ENCODE results near the gene MAP3K9. TPM values are rescaled to one million over a fixed set of nuclear protein-coding genes. Genes with fewer than 3 reads are reported as not detected.

The MAP3K9 gene
- total RNA-seq, 1 experiment from 2014 or later: 24.3 TPM

- no peaks in the 10 kb centered on the region for H3K27me3 Mint-ChIP-seq (ENCODE audit: unreplicated experiment)
- no peak for DNase-seq
- H3K9me3 Mint-ChIP-seq (ENCODE audit: low read depth, unreplicated experiment): no peaks in the 10 kb centered on the region
- no peak overlapping the region for H3K4me3 Mint-ChIP-seq (ENCODE audit: low read depth, unreplicated experiment)
- no peaks in the 10 kb centered on the region for H3K4me1 Mint-ChIP-seq (ENCODE audit: low read depth, unreplicated experiment)
- H3K27ac Mint-ChIP-seq (ENCODE audit: unreplicated experiment): no peak overlapping the region
- H3K36me3 Mint-ChIP-seq (ENCODE audit: insufficient read depth, unreplicated experiment): no peaks in the 10 kb centered on the region
- TF ChIP-seq CTCF (IDR thresholded peaks at IDR 0.05; ENCODE audit: unreplicated experiment): no peak
- CTCF ChIA-PET: no interaction called here
- no TSS peak for BruUV-seq (replicated peaks)
- intact Hi-C loops (cut with micrococcal nuclease; ENCODE audit: unreplicated experiment): no loop called here
Observed at GRCh38 chr14:70685474-70686197, 123.7 kb downstream of the MAP3K9 start.

GRCh38 chr14:70683983-70684382 lies 125.3 kb downstream of the MAP3K9 start:
- Mint-ChIP-seq H3K27ac (ENCODE audit: unreplicated experiment) (no peak overlapping the region), H3K27me3 (ENCODE audit: unreplicated experiment) (no peaks in the 10 kb centered on the region), H3K9me3 (ENCODE audit: low read depth, unreplicated experiment) (no peaks in the 10 kb centered on the region), H3K4me3 (ENCODE audit: low read depth, unreplicated experiment) (no peak overlapping the region), H3K4me1 (ENCODE audit: low read depth, unreplicated experiment) (no peaks in the 10 kb centered on the region), H3K36me3 (ENCODE audit: insufficient read depth, unreplicated experiment) (no peaks in the 10 kb centered on the region)
- BruUV-seq (replicated peaks): no TSS peak
- TF ChIP-seq CTCF (IDR thresholded peaks at IDR 0.05; ENCODE audit: unreplicated experiment): no peak
- no peak for DNase-seq
- intact Hi-C loops (cut with micrococcal nuclease; ENCODE audit: unreplicated experiment): no loop called here
- CTCF ChIA-PET: interaction anchor here (0.6 to 0.7 kb wide), 3 partner anchors 15 to 290 kb away, joined by 3 to 5 read pairs (median 3); no protein-coding TSS in a partner anchor

- intact Hi-C loops (cut with micrococcal nuclease; ENCODE audit: unreplicated experiment): no loop called here
- CTCF ChIA-PET: no interaction called here
Observed at GRCh38 chr14:70680748-70681147, 128.6 kb downstream of the MAP3K9 start.

GRCh38 chr14:70677341-70677740 lies 132.0 kb downstream of the MAP3K9 start:
- TF ChIP-seq CTCF (IDR thresholded peaks at IDR 0.05; ENCODE audit: unreplicated experiment): no peak
- Mint-ChIP-seq H3K27me3 (ENCODE audit: unreplicated experiment) (no peaks in the 10 kb centered on the region), H3K27ac (ENCODE audit: unreplicated experiment) (no peak overlapping the region), H3K9me3 (ENCODE audit: low read depth, unreplicated experiment) (no peaks in the 10 kb centered on the region), H3K36me3 (ENCODE audit: insufficient read depth, unreplicated experiment) (no peaks in the 10 kb centered on the region), H3K4me3 (ENCODE audit: low read depth, unreplicated experiment) (no peak overlapping the region), H3K4me1 (ENCODE audit: low read depth, unreplicated experiment) (no peaks in the 10 kb centered on the region)
- BruUV-seq (replicated peaks): no TSS peak
- intact Hi-C loops (cut with micrococcal nuclease; ENCODE audit: unreplicated experiment): no loop called here
- no peak for DNase-seq
- CTCF ChIA-PET: no interaction called here

More at GRCh38 chr14:70680748-70681147, 128.6 kb downstream of the MAP3K9 start:
- no TSS peak for BruUV-seq (replicated peaks)
- TF ChIP-seq CTCF (IDR thresholded peaks at IDR 0.05; ENCODE audit: unreplicated experiment): no peak
- H3K4me1 Mint-ChIP-seq (ENCODE audit: low read depth, unreplicated experiment): no peaks in the 10 kb centered on the region
- no peaks in the 10 kb centered on the region for H3K9me3 Mint-ChIP-seq (ENCODE audit: low read depth, unreplicated experiment)
- DNase-seq: no peak
- no peaks in the 10 kb centered on the region for H3K36me3 Mint-ChIP-seq (ENCODE audit: insufficient read depth, unreplicated experiment)
- no peak overlapping the region for H3K27ac Mint-ChIP-seq (ENCODE audit: unreplicated experiment)
- H3K4me3 Mint-ChIP-seq (ENCODE audit: low read depth, unreplicated experiment): no peak overlapping the region
- no peaks in the 10 kb centered on the region for H3K27me3 Mint-ChIP-seq (ENCODE audit: unreplicated experiment)

Other genes starting within 250 kb of the MAP3K9 start
- 38.3 and 45.4 TPM in 2 replicates for gene MED6, start 208.9 kb downstream of the MAP3K9 start, total RNA-seq (2022)
- gene TTC9, start 167.6 kb downstream of the MAP3K9 start, total RNA-seq (2022): 9.8 and 11.0 TPM in 2 replicates
- 30.4 and 34.1 TPM in 2 replicates for gene PCNX1, start 97.9 kb upstream of the MAP3K9 start, total RNA-seq (2022)

Data from Calu3 (cell line).